Tongue (tissue), 2 donors: ENCODE measurements around the gene EHMT1. TPM values are rescaled to one million over a fixed set of nuclear protein-coding genes. Genes with fewer than 3 reads are reported as not detected.

Experiments used
- DNase-seq: peaks from one replicate; pipeline ENCODE4 v3.0.0-alpha.2; 2015
- total RNA-seq: library from RNA; depleted of rRNA; stranded (reverse); fragments of >200 nt; gene quantifications from one replicate; pipeline ENCODE4 v1.2.3, GENCODE V29; 2014

EHMT1 gene
- total RNA-seq, 1 donor from 2014 or later = 70.3 TPM

- DNase-seq = no peak
Measured at GRCh38 chr9:137787786-137788505, 169.1 kb downstream of the EHMT1 start.

DNA sequence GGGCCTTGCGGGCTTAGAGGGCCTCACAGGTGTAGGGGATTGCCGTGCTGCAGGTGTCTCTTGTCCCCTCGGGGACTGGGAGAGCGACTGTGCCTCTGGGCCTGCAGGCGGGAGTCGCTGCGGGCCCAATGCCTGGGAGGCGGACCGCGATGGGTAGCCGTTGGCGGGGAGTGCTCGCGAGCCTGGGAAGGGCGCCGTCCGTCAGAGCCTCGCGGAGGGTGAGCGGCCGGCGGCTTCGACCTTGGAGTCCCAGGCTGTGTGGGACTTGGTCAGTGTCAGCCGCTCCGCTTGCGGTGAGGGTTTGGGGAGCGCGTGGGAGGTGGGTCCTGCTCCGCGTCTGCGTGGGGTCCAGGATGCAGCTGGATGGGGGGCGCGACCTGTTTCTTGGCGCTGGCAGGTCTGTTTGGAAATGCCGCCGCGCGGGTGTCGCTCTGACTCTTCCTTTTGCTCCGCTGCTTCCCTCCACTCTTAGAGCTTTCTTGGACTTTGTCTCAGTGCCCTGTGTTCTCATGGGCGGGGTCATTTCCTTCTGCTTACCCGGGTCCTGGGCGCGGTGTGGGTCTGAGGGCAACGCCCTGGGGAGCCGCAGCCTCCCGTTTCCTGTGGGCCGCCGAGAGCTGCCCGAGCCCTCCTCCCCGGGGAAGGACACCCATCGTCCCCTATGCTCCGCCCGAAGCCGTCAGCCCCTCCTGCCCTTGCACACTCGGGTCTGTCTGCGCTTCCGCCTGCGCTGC is 169.9 kb downstream of the EHMT1 start:
- DNase-seq = no peak

- no peak for DNase-seq
Measured at GRCh38 chr9:137789295-137789895, 170.6 kb downstream of the EHMT1 start.

DNA sequence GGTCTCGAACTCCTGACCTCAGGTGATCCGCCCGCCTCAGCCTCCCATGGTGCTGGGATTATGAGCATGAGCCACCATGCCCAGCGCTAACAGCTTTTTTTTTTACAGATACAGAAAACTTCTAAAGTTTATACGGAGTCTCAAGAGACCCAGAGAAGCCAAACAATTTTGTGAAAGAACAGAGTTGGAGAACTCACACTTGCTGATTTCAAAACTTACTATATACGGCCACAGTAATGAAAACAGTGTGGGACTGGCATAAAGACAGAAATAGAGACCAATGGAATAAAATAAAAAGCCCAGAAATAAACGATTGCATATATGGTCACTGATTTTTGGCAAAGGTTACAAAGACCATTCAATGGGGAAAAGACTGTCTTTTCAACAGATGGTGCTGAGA is 173.1 kb downstream of the EHMT1 start:
- no peak for DNase-seq

DNA sequence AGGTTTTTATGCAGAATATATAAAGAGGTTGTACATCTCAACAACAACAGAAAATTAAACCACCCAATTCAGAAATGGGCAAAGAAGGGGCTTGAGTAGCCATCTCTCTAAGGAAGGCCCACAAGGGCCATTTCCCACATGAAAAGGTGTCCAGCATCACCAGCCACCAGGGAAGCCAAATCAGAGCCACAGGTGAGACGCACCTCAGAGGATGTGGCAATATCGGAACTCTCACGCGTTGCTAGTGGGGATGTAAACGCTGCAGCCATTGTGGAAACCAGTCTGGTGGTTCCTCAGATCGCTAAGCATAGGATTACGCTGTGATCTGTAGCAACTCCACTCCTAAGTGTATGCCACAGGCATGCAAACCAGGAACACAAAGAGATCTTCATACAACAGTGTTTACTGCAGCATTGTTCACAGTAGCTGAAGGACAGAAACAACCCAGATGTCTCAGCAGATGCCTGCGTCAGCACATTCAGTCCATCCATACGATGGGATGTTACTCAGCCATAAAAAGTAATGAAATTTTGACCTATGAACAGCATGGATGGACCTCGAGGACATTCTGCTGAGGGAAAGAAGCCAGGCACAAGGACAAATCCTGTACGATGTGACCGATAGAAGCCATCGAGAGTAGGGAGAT is 174.5 kb downstream of the EHMT1 start:
- DNase-seq = no peak

DNA sequence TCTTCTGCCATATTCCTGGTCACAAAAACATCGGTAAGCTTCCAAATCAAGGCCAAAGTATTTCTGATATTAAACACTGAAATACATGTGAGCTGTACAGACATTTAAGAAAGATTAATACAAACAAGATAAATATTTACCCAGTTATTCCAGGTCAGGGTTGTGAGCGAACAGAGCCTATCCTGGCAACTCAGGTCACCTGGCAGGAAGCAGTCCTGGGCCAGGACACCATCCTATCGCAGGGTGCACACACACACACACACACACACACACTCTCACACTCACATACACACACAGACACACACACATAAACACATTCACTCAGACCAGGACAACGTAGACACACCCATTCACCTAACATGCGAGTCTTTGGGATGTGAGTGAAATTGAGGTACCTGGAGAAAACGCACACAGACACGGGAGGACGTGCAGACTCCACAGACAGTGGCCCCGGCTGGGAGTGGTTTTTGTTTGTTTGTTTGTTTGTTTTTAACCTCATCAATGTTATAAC is 176.4 kb downstream of the EHMT1 start:
- no peak for DNase-seq

DNA sequence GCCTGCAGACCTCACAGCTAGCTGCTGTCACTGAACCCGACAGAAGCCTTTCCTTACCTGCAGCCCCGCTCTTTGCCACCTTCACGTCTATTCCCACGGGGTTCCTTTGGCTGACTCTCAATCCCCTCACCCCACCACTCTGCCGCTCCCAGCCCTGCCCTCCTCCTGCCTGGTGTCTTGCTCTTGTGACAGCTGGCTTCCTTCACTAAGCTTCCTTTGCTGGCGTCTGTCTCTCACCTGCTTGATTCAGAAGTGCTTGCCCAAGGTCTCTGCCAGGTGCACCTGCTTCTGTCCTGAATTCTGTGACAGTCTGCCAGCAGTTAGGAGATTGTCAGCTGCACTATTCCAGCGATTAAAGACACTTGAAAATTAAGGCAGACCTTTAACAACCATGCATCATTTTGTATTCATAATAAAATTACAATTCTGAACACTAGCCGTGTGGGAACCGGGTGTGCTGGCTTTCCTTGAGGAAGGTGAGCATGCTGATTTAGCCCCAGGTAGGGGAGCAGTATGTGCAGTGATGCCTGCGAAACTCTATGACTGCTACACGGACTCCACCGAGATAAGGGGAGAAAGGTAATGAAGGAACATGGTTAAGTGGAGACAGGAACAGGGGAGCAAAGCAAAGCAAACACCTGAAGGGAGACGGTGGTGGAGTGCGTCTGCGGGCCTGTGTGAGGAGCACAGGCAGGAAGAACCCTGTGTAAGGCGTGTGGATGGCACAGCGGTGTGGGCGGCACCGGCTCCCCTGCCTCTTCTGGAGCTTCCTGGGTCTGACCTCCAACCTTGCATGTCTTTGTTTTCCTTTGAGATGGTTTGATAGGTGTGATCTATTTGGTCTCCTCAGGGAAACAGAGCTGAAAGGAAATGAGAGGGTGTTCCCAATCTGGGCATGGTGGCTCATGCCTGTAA is 178.7 kb downstream of the EHMT1 start:
- no peak for DNase-seq

DNA sequence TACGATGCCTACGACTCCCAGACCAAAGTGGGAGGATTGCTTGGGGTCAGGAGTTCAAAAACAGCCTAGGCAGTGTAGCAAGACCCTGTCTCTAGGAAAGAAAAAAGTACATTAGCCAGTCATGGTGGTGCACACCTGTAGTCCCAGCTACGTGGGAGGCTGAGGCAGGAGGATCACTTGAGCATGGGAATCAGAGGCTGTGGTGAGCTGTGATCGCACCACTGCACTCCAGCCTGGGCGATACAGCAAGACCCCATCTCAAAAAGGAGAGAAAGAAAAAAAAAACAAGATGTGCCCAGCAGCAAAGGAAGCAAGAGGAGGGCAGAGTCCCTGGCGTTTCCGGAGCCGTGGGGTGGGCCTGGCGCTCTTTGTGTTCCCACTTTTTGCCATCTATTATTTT is 179.3 kb downstream of the EHMT1 start:
- no peak for DNase-seq

GRCh38 chr9:137798901-137799629 is 180.3 kb downstream of the EHMT1 start:
- DNase-seq = no peak

GRCh38 chr9:137799630-137799983 is 180.8 kb downstream of the EHMT1 start:
- no peak for DNase-seq

DNA sequence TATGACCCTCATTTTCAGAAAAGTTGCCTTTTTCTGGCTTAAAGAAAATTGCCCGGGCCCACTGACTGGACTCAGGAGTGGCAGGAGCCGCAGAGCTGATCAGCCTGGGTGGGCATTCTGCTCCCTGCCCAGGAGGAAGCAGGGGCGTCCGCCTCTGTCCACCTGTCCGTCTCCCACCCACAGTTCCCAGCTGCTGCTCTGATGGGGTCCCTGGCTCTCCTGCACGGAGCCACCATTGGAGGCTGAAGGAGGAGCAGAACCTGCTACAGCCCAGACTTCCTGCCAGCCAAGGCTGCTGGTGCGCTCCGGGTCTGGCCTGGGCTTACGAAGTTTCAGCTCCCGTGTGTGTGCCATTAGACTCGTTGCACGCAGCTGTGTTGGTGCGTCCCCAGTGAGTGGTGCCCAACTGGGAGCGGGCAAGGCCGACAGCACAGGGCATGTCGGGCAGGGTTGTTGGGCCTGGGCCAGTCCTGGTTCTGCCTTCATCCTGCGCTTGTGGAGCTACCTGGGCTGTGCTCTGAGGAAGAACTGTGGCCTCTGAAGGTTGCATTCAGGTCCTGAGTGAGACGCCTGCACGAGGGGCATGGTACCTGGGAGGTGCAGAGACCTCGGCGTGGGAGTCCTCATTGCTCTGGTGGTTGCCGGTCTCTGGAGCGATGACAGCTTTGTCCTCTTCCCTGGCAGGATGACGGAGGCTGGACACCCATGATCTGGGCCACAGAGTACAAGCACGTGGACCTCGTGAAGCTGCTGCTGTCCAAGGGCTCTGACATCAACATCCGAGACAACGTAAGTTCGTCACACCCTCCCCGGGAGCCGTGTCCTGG is 181.6 kb downstream of the EHMT1 start:
- no peak for DNase-seq

- DNase-seq = no peak
Measured at GRCh38 chr9:137801023-137801319, 182.2 kb downstream of the EHMT1 start.

- no peak for DNase-seq
Measured at GRCh38 chr9:137802021-137802420, 183.2 kb downstream of the EHMT1 start.

DNA sequence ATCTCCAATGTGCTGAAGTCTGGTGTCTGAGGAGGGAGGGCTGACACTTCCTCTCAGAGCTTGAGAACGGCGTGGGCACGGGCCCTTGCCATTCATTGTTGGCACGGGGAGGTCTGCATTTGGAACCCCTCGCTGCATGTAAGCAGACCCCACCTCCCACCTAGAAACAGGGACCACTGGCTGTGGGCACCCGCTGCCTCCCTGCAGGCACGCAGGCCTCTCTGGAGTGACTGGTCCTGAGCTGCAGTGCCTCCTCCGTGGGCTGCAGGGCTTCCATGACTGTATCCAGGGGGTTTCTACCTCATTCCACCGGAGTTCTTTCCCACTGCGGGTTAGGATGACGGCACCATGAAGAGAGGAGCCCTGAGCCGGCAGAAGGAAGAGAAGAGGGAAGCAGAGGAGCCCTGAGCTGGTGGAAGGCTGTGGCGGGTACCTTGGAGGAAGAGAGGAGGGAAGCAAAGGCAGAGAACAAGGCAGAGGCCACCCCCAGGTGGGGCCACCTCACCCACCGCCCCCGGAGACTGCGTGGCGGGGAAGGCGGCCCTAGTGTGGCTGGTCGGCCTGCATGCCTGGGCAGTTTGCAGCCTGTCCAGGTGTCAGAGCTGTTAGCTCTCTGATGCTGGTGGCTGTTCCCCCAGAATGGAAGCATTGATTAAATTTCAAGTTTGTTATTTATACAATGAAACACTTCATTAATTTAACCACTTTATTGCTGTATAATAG is 183.9 kb downstream of the EHMT1 start:
- no peak for DNase-seq

- DNase-seq = no peak
Measured at GRCh38 chr9:137804908-137805630, 186.3 kb downstream of the EHMT1 start.

DNA sequence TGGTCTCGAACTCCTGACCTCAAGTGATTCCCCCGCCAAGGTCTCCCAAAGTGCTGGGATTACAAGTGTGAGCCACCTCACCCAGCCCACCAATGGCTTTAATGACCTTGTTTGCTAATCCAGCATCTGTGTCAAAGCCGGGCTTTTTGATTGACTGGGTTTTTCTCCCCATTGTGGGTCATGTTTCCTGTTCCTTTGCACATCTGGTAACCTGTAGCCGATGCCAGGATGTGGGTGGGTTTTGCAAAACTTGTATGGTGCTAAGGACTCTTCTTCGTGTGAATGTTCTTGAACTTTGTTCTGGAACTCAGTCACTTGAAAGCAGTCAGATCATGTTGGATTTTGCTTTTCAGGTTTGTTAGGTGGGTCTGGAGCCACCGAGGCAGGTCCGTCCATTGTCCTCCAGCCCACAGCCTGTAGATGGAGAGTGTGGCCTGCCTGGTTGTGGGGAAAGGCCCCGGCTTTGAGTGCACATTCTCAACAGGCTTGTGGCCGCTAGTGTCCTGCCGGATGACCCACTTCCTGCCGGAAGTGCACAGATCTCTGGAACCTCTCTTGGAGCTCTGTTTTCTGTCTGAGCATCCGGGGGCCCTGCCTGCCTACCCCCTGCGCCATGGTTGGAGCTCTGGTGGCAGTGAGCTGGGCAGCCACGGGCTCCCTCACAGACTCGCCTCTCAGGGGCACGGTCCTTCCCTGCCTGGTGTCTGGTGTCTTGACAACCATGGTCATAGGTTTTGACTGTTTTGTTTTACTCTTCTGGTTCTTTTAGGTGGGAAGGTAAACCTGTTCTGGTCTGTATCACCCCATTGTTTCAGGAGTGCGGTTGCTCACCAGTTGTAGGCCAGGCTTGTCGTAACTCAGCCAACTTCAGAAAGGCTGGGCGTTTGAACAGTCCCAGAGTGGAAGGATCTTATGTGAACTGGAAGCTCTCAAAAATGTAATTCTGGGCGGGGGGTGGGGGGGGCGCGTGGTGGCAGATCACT is 189.2 kb downstream of the EHMT1 start:
- no peak for DNase-seq

- DNase-seq = no peak
Measured at GRCh38 chr9:137809040-137809576, 190.3 kb downstream of the EHMT1 start.
